T-helper 17 cell (primary cell): ENCODE measurements around the gene YJEFN3. TPM values are rescaled to one million over a fixed set of nuclear protein-coding genes. Genes with fewer than 3 reads are reported as not detected.
A peak's percentile ranks its signal among the peaks of the same experiment; 100 is the strongest.

Experiments
- ATAC-seq: fragments of 150-1000 bp; cut with Tn5 transposase; 2 replicates; pipeline ENCODE4 v1.10.0; 2021; ENCODE audit warnings: mild to moderate bottlenecking, moderate library complexity
- DNase-seq, 3 donors: peaks; one replicate each; pipeline versions ENCODE4 v3.0.0 to v3.0.0-alpha.2; 2020 to 2021
- H3K9me3 ChIP-seq: one replicate; pipeline ENCODE4 v1.7.0; 2013; ENCODE audit warnings: low read length, mild to moderate bottlenecking; ENCODE audit not compliant: control insufficient read depth, poor library complexity, severe bottlenecking
- H3K27ac Mint-ChIP-seq: one replicate; pipeline ENCODE4 v1.8.0; 2022; ENCODE audit warnings: mild to moderate bottlenecking, moderate library complexity, mixed read lengths
- H3K27me3 Mint-ChIP-seq: one replicate; pipeline ENCODE4 v1.8.0; 2022; ENCODE audit warnings: mixed read lengths
- H3K36me3 Mint-ChIP-seq: one replicate; pipeline ENCODE4 v1.8.0; 2022; ENCODE audit warnings: low read depth, mixed read lengths
- H3K4me1 Mint-ChIP-seq: one replicate; pipeline ENCODE4 v1.8.0; 2022; ENCODE audit warnings: mild to moderate bottlenecking, mixed read lengths
- H3K4me3 Mint-ChIP-seq: one replicate; pipeline ENCODE4 v1.8.0; 2022; ENCODE audit warnings: mild to moderate bottlenecking, moderate library complexity, mixed read lengths
- total RNA-seq, 4 donors: library from RNA in 2 of 4; stranded (reverse) in 2 of 4; gene quantifications; one replicate each; pipeline ENCODE4 v1.2.3 and lab custom pipeline; 2022 to 2026

Gene YJEFN3
- total RNA-seq, 2 donors from 2014 or later = 3.0 to 6.1 TPM

DNA sequence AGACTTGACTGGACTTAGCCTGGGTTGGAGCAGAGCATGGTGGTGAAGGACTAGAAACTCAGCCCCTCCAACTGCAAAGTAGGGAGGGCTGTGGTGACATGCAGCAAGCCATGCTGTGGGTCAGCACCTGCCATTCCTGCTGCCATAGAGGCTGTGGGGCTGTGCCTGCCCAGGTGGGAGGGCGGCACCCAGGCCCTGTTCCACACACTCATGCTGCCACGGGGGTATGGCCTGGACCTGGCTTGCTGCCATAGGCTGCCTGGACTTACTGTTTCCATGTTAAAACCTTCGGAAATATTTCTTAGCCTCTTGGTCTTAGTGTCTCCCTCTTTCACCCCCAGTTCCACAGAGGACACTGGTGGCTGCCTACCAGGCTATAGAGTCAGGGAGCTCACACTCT, 38.7 kb downstream of the YJEFN3 start:
- Mint-ChIP-seq H3K4me1 (peaks cover 12% of the 10 kb centered on the region), H3K27ac (peak overlapping the region; percentile 45), H3K27me3 (no peaks in the 10 kb centered on the region), H3K36me3 (peaks cover 9% of the 10 kb centered on the region), H3K4me3 (no peak overlapping the region)
- H3K9me3 ChIP-seq = no peaks in the 10 kb centered on the region
- DNase-seq (no peak), ATAC-seq (no peak)

- Mint-ChIP-seq H3K27ac (peak overlapping the region; percentile 74), H3K36me3 (peaks cover 11% of the 10 kb centered on the region), H3K27me3 (no peaks in the 10 kb centered on the region), H3K4me3 (no peak overlapping the region), H3K4me1 (peaks cover 9% of the 10 kb centered on the region)
- DNase-seq (no peak), ATAC-seq (no peak)
- no peaks in the 10 kb centered on the region for H3K9me3 ChIP-seq
Measured at GRCh38 chr19:19568802-19569756, 40.4 kb downstream of the YJEFN3 start.

DNA sequence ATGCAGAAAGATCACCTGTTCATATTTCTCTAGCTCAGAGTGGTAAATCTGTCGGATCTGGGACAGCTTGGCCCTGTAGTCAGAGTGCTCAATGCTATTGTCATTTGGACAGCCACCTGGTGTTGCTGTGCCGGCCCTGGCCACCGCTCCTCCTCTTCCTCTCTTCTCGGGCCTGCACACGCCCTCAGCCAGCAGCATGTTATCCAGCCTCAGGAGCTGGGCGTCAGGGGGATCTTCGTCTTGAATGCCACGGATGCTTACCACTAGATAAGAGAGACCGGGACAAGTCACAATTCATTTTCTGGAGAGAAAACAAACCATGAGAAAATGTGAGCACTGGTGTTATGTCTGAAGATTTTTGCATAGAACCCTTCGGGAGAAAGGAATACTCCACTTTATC, 41.9 kb downstream of the YJEFN3 start:
- peak overlapping the region; percentile 80 for H3K27ac Mint-ChIP-seq
- no peak for DNase-seq
- H3K9me3 ChIP-seq = no peaks in the 10 kb centered on the region
- no peaks in the 10 kb centered on the region for H3K27me3 Mint-ChIP-seq
- H3K4me3 Mint-ChIP-seq = no peak overlapping the region
- peaks cover 11% of the 10 kb centered on the region for H3K4me1 Mint-ChIP-seq
- no peak for ATAC-seq
- peaks cover 11% of the 10 kb centered on the region for H3K36me3 Mint-ChIP-seq

DNA sequence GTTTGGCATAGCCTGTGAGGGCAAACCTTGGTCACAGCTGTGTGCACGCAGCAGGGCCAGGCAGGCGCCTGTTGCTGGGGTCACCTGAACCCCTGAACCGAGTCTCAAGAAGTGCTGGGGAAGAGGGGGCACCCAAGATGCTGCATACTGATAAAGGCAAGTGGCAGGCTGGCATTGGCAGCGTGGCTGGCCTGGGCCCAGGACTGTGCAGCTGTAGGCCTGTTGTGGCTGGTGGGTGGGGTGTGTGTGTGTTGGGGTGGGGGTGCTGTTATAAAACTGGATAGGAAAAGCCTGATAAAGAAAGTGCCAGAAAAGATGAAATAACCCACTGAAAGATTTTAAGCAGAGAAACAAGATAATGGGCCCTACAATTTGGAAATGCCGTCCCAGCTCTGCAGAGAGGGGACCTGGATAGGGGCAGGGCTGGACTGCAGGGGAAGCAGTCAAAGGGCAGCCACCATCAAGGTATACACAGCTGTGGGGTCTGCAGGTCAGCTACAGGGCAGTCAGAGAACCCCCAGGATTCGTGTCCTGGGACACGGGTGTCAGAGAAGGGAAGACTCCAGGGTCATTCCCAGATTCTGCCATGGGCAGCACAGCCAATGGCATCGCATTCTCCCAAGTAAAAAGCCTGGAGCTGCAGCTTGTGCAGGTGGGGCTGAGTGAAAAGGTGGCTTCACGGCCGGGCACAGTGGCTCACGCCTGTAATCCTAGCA, 42.5 kb downstream of the YJEFN3 start:
- Mint-ChIP-seq H3K27me3 (no peaks in the 10 kb centered on the region), H3K4me3 (peak overlapping the region; percentile 53), H3K36me3 (peaks cover 11% of the 10 kb centered on the region), H3K27ac (peak overlapping the region; percentile 80), H3K4me1 (peaks cover 12% of the 10 kb centered on the region)
- no peaks in the 10 kb centered on the region for H3K9me3 ChIP-seq
- DNase-seq (no peak), ATAC-seq (no peak)

GRCh38 chr19:19575411-19575810, 46.7 kb downstream of the YJEFN3 start:
- Mint-ChIP-seq H3K27ac (peak overlapping the region; percentile 61), H3K27me3 (no peaks in the 10 kb centered on the region), H3K36me3 (peaks cover 6% of the 10 kb centered on the region), H3K4me1 (peaks cover 8% of the 10 kb centered on the region), H3K4me3 (no peak overlapping the region)
- ATAC-seq (no peak), DNase-seq (no peak)
- H3K9me3 ChIP-seq = no peaks in the 10 kb centered on the region

DNA sequence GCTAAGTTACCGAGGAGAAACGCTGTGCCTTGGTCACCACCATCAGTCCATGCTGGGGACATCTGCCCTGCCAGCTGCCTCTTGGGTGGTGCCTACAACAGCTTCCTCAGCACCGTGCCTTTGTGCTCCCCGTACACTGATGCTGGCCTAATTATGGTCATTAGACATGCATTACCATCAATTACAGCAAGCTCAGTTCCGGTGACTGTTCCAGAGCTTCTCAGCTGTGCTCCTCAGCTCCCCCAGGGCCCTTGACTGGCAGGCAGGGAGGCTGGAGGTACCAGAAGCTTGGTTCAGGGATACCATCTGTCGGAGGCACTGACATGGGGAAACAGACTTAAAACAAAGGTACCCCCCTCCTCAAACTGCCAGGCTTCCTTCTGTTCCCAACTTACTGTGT, 49.5 kb downstream of the YJEFN3 start:
- H3K9me3 ChIP-seq = no peaks in the 10 kb centered on the region
- Mint-ChIP-seq H3K4me1 (peaks cover 13% of the 10 kb centered on the region), H3K27ac (no peak overlapping the region), H3K4me3 (no peak overlapping the region), H3K36me3 (peaks cover under 1% of the 10 kb centered on the region), H3K27me3 (no peaks in the 10 kb centered on the region)
- no peak for DNase-seq
- ATAC-seq = no peak

- Mint-ChIP-seq H3K4me1 (peaks cover 16% of the 10 kb centered on the region), H3K27ac (no peak overlapping the region)
Measured at GRCh38 chr19:19579533-19580361, 51.0 kb downstream of the YJEFN3 start.

GRCh38 chr19:19580418-19580817, 51.7 kb downstream of the YJEFN3 start:
- no peaks in the 10 kb centered on the region for H3K9me3 ChIP-seq
- H3K27ac Mint-ChIP-seq = no peak overlapping the region
- DNase-seq (no peak), ATAC-seq (no peak)
- H3K4me1 Mint-ChIP-seq = peaks cover 15% of the 10 kb centered on the region
- no peaks in the 10 kb centered on the region for H3K27me3 Mint-ChIP-seq
- H3K4me3 Mint-ChIP-seq = no peak overlapping the region
- H3K36me3 Mint-ChIP-seq = no peaks in the 10 kb centered on the region

More at GRCh38 chr19:19579533-19580361, 51.0 kb downstream of the YJEFN3 start:
- ATAC-seq (no peak), DNase-seq (no peak)
- H3K27me3 Mint-ChIP-seq = no peaks in the 10 kb centered on the region
- no peaks in the 10 kb centered on the region for H3K36me3 Mint-ChIP-seq
- no peak overlapping the region for H3K4me3 Mint-ChIP-seq
- no peaks in the 10 kb centered on the region for H3K9me3 ChIP-seq

- peaks cover 16% of the 10 kb centered on the region for H3K4me1 Mint-ChIP-seq
- ATAC-seq = no peak
Measured at GRCh38 chr19:19581391-19581790, 52.7 kb downstream of the YJEFN3 start.

GRCh38 chr19:19582471-19582870, 53.8 kb downstream of the YJEFN3 start:
- Mint-ChIP-seq H3K27ac (peak overlapping the region; percentile 79), H3K4me1 (peaks cover 16% of the 10 kb centered on the region), H3K36me3 (peaks cover 2% of the 10 kb centered on the region), H3K4me3 (no peak overlapping the region), H3K27me3 (no peaks in the 10 kb centered on the region)
- no peaks in the 10 kb centered on the region for H3K9me3 ChIP-seq
- DNase-seq (no peak), ATAC-seq (no peak)

More at GRCh38 chr19:19581391-19581790, 52.7 kb downstream of the YJEFN3 start:
- no peaks in the 10 kb centered on the region for H3K9me3 ChIP-seq
- H3K27me3 Mint-ChIP-seq = no peaks in the 10 kb centered on the region
- H3K27ac Mint-ChIP-seq = peak overlapping the region; percentile 79
- no peak overlapping the region for H3K4me3 Mint-ChIP-seq
- H3K36me3 Mint-ChIP-seq = peaks cover 2% of the 10 kb centered on the region
- DNase-seq = no peak

- no peak for DNase-seq
Measured at GRCh38 chr19:19584356-19584755, 55.6 kb downstream of the YJEFN3 start.

More at GRCh38 chr19:19584356-19584755, 55.6 kb downstream of the YJEFN3 start:
- H3K27me3 Mint-ChIP-seq = no peaks in the 10 kb centered on the region
- H3K9me3 ChIP-seq = no peaks in the 10 kb centered on the region
- ATAC-seq = no peak
- H3K27ac Mint-ChIP-seq = no peak overlapping the region
- peaks cover 20% of the 10 kb centered on the region for H3K4me1 Mint-ChIP-seq
- peaks cover 2% of the 10 kb centered on the region for H3K36me3 Mint-ChIP-seq
- H3K4me3 Mint-ChIP-seq = no peak overlapping the region
